ENCODE data around the gene FARS2.

Gene FARS2

DNA sequence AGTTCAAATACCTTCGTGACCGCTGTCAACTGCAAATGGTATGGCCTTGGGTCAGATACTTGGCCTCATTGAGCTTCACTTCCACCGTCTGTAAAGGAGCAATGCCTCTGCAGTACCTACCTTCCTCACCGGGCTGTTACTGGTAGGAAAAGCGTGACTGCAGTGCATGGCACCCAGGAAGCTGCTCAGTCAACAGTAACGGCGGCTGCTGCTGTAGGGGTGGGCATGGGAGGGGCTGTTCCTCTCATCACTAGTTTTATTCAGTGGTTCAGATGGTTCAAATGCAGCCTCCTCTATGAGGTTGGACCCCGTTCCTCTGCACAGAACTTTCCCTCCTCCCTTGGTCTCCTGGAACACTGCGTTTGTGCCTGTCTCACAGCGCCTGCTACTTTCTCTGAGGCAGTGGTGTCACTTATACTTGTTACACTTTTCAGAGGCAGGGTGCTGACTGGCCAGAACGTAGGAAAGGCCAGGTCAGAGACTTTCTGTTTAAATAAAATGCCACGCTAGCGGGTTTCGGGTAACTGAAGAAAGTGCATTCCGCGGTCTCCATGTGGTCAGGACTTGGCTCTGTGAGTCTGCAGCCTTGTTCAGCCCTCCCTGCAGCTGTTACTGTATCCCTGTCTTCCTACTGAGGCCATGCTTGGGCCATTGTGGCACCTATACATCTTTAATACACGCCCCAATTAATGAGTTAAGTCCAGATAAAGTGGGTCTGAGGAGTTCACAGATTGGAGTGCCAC is 465.8 kb downstream of the FARS2 start:
- H3K4me3 Mint-ChIP-seq: no peak overlapping the region
- no peak overlapping the region for H3K27ac Mint-ChIP-seq
- DNase-seq: no peak
- TF ChIP-seq, protein P1, sequence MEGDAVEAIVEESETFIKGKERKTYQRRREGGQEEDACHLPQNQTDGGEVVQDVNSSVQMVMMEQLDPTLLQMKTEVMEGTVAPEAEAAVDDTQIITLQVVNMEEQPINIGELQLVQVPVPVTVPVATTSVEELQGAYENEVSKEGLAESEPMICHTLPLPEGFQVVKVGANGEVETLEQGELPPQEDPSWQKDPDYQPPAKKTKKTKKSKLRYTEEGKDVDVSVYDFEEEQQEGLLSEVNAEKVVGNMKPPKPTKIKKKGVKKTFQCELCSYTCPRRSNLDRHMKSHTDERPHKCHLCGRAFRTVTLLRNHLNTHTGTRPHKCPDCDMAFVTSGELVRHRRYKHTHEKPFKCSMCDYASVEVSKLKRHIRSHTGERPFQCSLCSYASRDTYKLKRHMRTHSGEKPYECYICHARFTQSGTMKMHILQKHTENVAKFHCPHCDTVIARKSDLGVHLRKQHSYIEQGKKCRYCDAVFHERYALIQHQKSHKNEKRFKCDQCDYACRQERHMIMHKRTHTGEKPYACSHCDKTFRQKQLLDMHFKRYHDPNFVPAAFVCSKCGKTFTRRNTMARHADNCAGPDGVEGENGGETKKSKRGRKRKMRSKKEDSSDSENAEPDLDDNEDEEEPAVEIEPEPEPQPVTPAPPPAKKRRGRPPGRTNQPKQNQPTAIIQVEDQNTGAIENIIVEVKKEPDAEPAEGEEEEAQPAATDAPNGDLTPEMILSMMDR (IDR thresholded peaks at IDR 0.05): no peak
- no peaks in the 10 kb centered on the region for H3K9me3 Mint-ChIP-seq
- peaks cover 9% of the 10 kb centered on the region for H3K27me3 Mint-ChIP-seq (ENCODE audit: low read depth, poor library complexity)
- H3K4me1 Mint-ChIP-seq: peaks cover 69% of the 10 kb centered on the region
- no peaks in the 10 kb centered on the region for H3K36me3 Mint-ChIP-seq (ENCODE audit: low read depth)

DNA sequence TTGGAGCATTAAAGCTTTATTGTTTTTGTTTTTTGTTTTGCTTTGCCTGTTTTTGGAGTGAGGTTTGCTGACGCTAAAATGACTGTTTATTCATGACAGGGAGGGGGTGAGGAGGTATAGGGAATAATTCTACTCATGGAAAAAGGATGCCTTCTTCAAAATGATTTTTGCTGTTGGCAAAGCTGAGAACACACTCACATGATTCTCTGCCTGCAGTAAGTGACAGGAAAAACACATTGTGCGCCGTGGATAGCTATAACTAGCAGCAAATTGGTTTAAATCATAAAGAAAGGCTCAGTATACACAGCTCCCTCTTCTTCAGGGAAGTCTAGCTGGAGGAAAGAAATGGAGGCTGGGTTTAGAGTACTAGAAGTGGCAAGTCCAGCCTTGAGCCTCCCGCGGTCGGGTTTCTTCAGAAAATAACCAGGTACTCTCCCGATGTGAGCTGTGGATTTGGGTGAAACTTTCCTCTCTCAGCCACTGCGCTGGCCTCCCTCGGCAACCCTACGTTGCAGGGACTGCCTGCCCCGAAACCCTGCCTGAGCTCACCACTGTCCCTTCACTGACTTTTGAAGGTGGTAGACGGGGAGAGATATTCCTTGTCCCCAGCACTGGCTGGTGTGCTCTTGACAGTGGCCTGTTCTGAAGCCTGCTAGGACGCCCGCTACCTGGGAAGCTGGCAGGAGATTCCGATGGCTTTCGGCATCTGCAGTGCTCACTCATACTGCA is 467.2 kb downstream of the FARS2 start:
- Mint-ChIP-seq H3K4me3 (no peak overlapping the region), H3K27me3 (ENCODE audit: low read depth, poor library complexity) (peaks cover 9% of the 10 kb centered on the region), H3K9me3 (no peaks in the 10 kb centered on the region), H3K4me1 (peaks cover 55% of the 10 kb centered on the region), H3K27ac (peak overlapping the region; percentile 45), H3K36me3 (ENCODE audit: low read depth) (no peaks in the 10 kb centered on the region)
- TF ChIP-seq, protein P1 (IDR thresholded peaks at IDR 0.05): no peak
- no peak for DNase-seq

DNA sequence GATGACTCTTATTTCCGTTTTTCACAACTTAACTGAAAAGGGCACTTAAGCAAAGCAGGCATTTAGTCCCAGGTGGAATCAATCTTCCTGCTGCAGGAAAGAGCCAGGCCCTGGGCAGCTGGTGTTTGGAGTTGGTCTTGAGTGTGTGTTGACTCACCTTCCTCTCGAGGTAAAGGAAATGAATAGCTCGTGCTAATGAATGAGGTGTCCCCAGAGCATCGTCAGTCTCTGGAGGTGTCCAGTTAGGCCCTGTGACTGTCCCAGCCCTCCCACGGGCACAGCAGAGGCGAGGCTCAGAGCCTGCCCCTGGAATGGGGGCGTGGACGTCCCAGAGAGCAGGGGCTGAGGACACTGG is 467.7 kb downstream of the FARS2 start:
- DNase-seq: no peak
- peak overlapping the region; percentile 41 for H3K4me3 Mint-ChIP-seq
- no peaks in the 10 kb centered on the region for H3K9me3 Mint-ChIP-seq
- TF ChIP-seq, protein P1 (IDR thresholded peaks at IDR 0.05): no peak
- H3K36me3 Mint-ChIP-seq (ENCODE audit: low read depth): no peaks in the 10 kb centered on the region
- peaks cover 9% of the 10 kb centered on the region for H3K27me3 Mint-ChIP-seq (ENCODE audit: low read depth, poor library complexity)
- peaks cover 50% of the 10 kb centered on the region for H3K4me1 Mint-ChIP-seq
- peak overlapping the region; percentile 45 for H3K27ac Mint-ChIP-seq

DNA sequence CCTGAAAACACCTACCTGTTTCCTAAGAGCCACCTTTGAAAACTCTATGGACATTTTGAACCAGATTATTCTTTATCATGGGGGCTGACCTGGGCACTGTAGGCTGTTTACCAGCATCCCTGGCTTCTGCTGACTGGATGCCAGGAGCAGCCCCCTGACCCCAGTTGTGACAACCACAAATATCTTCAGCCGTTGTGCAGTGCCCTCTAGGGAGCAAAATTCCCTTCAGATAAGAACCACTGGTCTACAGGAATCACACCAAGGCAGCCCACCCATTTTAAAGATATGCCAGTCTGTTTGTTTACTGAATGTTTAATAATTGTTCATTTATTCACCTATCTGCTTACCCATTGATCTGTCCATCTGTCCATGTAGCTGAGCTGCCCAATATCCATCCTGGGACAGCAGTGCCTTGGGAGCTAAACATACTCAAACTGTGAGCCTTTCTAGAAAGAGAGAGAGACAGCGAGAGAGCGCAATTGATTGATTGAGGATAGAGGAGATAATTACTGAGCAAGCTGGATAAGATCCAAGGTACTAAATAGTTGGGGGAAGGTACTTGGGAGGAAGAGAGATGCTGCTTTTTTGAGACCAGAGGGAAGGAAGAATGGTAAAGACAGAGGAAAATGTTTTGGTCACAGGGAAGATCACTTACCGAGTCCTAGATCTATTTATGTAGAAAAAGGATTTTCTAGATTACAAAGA is 468.7 kb downstream of the FARS2 start:
- H3K4me3 Mint-ChIP-seq: no peak overlapping the region
- DNase-seq: no peak
- TF ChIP-seq, protein P1 (IDR thresholded peaks at IDR 0.05): no peak
- H3K27ac Mint-ChIP-seq: no peak overlapping the region
- H3K4me1 Mint-ChIP-seq: peaks cover 41% of the 10 kb centered on the region
- H3K36me3 Mint-ChIP-seq (ENCODE audit: low read depth): no peaks in the 10 kb centered on the region
- no peaks in the 10 kb centered on the region for H3K9me3 Mint-ChIP-seq
- H3K27me3 Mint-ChIP-seq (ENCODE audit: low read depth, poor library complexity): peaks cover 6% of the 10 kb centered on the region

DNA sequence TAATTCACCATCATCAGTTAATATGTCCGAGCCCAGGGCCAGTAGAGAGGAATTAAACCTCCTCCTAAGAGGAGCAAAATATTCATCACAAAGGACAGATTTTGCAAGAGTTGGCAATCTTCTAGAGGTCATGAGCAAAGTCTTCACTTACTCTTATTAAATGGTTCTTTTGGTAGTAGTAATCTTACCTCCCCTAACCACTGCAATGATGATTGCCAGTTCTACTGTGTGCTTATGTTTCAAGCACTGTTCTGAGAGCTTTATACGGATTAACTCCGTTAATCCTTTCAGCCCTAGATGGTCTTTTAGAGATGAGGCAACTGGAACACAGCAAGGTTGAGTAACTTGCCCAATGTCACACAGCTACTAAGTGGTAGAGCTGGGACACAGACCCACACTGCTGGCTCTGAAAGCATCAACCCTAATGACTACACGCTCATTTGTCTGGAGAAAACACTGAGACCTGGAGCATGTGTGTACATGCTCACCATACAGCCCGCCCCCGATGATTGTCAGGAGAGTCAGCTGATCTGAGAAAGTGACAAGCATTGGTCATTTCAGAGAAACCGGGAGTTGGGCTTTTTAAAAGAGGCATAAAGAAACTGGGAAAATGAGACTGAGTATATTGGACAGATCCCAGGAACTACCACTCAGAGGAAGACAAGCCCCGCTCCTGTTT is 469.4 kb downstream of the FARS2 start:
- Mint-ChIP-seq H3K36me3 (ENCODE audit: low read depth) (no peaks in the 10 kb centered on the region), H3K4me3 (no peak overlapping the region), H3K9me3 (no peaks in the 10 kb centered on the region), H3K27me3 (ENCODE audit: low read depth, poor library complexity) (peaks cover 4% of the 10 kb centered on the region), H3K27ac (no peak overlapping the region), H3K4me1 (peaks cover 47% of the 10 kb centered on the region)
- no peak for DNase-seq
- TF ChIP-seq, protein P1 (IDR thresholded peaks at IDR 0.05): no peak
